ENCODE results near the gene RALA. TPM values are rescaled to one million over a fixed set of nuclear protein-coding genes. Genes with fewer than 3 reads are reported as not detected.

Gene RALA
- total and polyA plus RNA-seq, 2 experiments from 2014 or later, result 43.5 to 231 TPM

DNA sequence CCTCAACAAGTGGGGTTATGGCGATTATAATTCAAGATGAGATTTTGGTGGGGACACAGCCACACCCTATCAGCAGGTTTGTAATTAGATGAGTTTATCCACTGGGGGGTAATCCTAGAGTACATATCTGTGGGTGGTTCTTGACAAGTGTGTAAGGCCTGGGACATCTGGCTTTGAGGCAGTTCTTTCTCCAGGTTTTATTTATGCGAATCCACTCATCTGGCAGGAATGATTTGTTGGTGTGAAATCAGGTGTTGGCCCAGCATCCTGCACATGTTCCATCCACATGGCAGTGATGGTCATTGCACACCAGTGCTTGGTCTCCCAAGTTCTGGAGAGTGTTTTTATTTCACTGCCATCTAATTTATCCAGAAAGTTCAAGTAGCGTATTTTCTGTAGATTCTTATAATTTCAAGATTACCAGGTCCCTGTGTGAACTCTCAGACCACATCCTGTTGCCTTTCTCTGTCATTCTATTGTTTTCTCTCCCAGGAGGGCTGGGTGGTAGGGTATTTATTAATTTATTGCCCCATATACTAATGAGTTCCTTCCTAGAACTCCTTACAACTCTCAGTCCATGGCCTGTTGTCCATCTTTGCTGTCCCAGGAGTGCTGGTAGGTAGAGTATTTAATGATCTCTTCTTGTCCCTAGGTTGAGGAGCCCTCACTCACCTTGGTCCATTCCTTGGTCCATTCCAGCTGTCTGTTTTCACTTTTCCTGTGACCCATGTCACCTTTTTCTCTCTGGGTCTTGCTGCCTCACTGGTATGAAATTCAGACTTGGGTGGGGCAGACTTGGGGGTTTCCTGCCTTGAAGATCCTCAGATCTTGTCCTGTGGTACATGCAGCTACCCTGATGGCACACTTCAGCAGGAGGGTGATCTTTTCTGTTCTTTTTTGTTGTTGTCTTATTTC lies 10.4 kb downstream of the RALA start:
- Mint-ChIP-seq H3K9me3 (no peaks in the 10 kb centered on the region; the same call in 2 of the 3 replicates), H3K27me3 (ENCODE audit: insufficient read depth, low read depth, poor library complexity) (peaks cover 4% of the 10 kb centered on the region), H3K4me1 (peaks cover 18% of the 10 kb centered on the region), H3K4me3 (no peak overlapping the region), H3K27ac (peak overlapping the region; percentile 5; the same call in 1 of the 2 replicates), H3K36me3 (ENCODE audit: low read depth) (peaks cover 30% of the 10 kb centered on the region)
- no peak overlapping the region for H2AFZ ChIP-seq
- peaks cover 37% of the 10 kb centered on the region for H4K20me1 ChIP-seq (replicated peaks; ENCODE audit: insufficient read depth)
- ATAC-seq, result no peak
- TF ChIP-seq, protein P1, sequence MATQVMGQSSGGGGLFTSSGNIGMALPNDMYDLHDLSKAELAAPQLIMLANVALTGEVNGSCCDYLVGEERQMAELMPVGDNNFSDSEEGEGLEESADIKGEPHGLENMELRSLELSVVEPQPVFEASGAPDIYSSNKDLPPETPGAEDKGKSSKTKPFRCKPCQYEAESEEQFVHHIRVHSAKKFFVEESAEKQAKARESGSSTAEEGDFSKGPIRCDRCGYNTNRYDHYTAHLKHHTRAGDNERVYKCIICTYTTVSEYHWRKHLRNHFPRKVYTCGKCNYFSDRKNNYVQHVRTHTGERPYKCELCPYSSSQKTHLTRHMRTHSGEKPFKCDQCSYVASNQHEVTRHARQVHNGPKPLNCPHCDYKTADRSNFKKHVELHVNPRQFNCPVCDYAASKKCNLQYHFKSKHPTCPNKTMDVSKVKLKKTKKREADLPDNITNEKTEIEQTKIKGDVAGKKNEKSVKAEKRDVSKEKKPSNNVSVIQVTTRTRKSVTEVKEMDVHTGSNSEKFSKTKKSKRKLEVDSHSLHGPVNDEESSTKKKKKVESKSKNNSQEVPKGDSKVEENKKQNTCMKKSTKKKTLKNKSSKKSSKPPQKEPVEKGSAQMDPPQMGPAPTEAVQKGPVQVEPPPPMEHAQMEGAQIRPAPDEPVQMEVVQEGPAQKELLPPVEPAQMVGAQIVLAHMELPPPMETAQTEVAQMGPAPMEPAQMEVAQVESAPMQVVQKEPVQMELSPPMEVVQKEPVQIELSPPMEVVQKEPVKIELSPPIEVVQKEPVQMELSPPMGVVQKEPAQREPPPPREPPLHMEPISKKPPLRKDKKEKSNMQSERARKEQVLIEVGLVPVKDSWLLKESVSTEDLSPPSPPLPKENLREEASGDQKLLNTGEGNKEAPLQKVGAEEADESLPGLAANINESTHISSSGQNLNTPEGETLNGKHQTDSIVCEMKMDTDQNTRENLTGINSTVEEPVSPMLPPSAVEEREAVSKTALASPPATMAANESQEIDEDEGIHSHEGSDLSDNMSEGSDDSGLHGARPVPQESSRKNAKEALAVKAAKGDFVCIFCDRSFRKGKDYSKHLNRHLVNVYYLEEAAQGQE (IDR thresholded peaks at IDR 0.05; ENCODE audit: unreplicated experiment), result no peak
- TF ChIP-seq NANOG (IDR thresholded peaks at IDR 0.05; ENCODE audit: borderline replicate concordance) (no peak), EZH2 (IDR thresholded peaks at IDR 0.05; ENCODE audit: low read depth, unreplicated experiment) (no peak), ZNF114 (CRISPR knock-in tag; IDR thresholded peaks at IDR 0.05) (no peak), JUNB (IDR thresholded peaks at IDR 0.05; ENCODE audit: unreplicated experiment) (no peak), POLR2AphosphoS5 (IDR thresholded peaks at IDR 0.05; ENCODE audit: low read depth) (no peak)
- TF ChIP-seq, protein P2, sequence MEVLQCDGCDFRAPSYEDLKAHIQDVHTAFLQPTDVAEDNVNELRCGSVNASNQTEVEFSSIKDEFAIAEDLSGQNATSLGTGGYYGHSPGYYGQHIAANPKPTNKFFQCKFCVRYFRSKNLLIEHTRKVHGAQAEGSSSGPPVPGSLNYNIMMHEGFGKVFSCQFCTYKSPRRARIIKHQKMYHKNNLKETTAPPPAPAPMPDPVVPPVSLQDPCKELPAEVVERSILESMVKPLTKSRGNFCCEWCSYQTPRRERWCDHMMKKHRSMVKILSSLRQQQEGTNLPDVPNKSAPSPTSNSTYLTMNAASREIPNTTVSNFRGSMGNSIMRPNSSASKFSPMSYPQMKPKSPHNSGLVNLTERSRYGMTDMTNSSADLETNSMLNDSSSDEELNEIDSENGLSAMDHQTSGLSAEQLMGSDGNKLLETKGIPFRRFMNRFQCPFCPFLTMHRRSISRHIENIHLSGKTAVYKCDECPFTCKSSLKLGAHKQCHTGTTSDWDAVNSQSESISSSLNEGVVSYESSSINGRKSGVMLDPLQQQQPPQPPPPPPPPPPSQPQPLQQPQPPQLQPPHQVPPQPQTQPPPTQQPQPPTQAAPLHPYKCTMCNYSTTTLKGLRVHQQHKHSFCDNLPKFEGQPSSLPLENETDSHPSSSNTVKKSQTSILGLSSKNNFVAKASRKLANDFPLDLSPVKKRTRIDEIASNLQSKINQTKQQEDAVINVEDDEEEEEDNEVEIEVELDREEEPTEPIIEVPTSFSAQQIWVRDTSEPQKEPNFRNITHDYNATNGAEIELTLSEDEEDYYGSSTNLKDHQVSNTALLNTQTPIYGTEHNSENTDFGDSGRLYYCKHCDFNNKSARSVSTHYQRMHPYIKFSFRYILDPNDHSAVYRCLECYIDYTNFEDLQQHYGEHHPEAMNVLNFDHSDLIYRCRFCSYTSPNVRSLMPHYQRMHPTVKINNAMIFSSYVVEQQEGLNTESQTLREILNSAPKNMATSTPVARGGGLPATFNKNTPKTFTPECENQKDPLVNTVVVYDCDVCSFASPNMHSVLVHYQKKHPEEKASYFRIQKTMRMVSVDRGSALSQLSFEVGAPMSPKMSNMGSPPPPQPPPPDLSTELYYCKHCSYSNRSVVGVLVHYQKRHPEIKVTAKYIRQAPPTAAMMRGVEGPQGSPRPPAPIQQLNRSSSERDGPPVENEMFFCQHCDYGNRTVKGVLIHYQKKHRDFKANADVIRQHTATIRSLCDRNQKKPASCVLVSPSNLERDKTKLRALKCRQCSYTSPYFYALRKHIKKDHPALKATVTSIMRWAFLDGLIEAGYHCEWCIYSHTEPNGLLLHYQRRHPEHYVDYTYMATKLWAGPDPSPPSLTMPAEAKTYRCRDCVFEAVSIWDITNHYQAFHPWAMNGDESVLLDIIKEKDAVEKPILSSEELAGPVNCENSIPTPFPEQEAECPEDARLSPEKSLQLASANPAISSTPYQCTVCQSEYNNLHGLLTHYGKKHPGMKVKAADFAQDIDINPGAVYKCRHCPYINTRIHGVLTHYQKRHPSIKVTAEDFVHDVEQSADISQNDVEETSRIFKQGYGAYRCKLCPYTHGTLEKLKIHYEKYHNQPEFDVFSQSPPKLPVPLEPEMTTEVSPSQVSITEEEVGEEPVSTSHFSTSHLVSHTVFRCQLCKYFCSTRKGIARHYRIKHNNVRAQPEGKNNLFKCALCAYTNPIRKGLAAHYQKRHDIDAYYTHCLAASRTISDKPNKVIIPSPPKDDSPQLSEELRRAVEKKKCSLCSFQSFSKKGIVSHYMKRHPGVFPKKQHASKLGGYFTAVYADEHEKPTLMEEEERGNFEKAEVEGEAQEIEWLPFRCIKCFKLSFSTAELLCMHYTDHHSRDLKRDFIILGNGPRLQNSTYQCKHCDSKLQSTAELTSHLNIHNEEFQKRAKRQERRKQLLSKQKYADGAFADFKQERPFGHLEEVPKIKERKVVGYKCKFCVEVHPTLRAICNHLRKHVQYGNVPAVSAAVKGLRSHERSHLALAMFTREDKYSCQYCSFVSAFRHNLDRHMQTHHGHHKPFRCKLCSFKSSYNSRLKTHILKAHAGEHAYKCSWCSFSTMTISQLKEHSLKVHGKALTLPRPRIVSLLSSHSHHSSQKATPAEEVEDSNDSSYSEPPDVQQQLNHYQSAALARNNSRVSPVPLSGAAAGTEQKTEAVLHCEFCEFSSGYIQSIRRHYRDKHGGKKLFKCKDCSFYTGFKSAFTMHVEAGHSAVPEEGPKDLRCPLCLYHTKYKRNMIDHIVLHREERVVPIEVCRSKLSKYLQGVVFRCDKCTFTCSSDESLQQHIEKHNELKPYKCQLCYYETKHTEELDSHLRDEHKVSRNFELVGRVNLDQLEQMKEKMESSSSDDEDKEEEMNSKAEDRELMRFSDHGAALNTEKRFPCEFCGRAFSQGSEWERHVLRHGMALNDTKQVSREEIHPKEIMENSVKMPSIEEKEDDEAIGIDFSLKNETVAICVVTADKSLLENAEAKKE (CRISPR knock-in tag; IDR thresholded peaks at IDR 0.05), result no peak
- TF ChIP-seq, protein P3, sequence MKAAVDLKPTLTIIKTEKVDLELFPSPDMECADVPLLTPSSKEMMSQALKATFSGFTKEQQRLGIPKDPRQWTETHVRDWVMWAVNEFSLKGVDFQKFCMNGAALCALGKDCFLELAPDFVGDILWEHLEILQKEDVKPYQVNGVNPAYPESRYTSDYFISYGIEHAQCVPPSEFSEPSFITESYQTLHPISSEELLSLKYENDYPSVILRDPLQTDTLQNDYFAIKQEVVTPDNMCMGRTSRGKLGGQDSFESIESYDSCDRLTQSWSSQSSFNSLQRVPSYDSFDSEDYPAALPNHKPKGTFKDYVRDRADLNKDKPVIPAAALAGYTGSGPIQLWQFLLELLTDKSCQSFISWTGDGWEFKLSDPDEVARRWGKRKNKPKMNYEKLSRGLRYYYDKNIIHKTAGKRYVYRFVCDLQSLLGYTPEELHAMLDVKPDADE (IDR thresholded peaks at IDR 0.05), result no peak
- H3K4me2 ChIP-seq, result no peak overlapping the region
- H3K79me2 ChIP-seq (replicated peaks; ENCODE audit: insufficient read depth), result peaks cover 100% of the 10 kb centered on the region
- H3K27ac ChIP-seq (ENCODE audit: low read depth), result 0 out of 2 replicates have a peak overlapping the region, but pooled peaks have one; percentile 1
- no peaks in the 10 kb centered on the region for H3F3A ChIP-seq (replicated peaks; ENCODE audit: low read depth)
- no peaks in the 10 kb centered on the region for H3K9me2 ChIP-seq (ENCODE audit: insufficient read depth)
- DNase-seq (ENCODE audit: low spot score), result no peak
- H3K27me3 ChIP-seq (ENCODE audit: insufficient read depth), result no peaks in the 10 kb centered on the region
- peaks cover 6% of the 10 kb centered on the region for H3K36me3 ChIP-seq (ENCODE audit: insufficient read depth)
- no peak overlapping the region for H3K4me3 ChIP-seq
- H3K4me1 ChIP-seq (ENCODE audit: insufficient read depth), result peaks cover 17% of the 10 kb centered on the region; the same call in 1 of the 2 replicates

Measured in GM23338 (cell line).